Stomach (tissue), 9 donors: Measurements from ENCODE around the gene CFAP46. TPM values are rescaled to one million over a fixed set of nuclear protein-coding genes. Genes with fewer than 3 reads are reported as not detected.

Source experiments
- DNase-seq, 2 donors: peaks; one replicate each; pipeline versions ENCODE4 v3.0.0 to v3.0.0-alpha.2; 2013 to 2019
- H3K27ac ChIP-seq, 5 donors: fragments of 200-600 bp in 4 of 5; sonication (generic) in 4 of 5; one replicate each; pipeline ENCODE4 v1.5.1; 2013 to 2019; ENCODE audit warnings: mild to moderate bottlenecking in 1 of 5, moderate library complexity in 1 of 5
- H3K27me3 ChIP-seq, 3 donors: fragments of 200-600 bp; sonication (generic); one replicate each; pipeline ENCODE4 v1.5.1; 2017 to 2019; ENCODE audit warnings: mixed run types in 1 of 3
- H3K36me3 ChIP-seq, 4 donors: fragments of 200-600 bp; sonication (generic); 1 replicate in 3 of 4; 2 replicates in 1 of 4; pipeline ENCODE4 v1.5.1; 2016 to 2019
- H3K4me1 ChIP-seq, 4 donors: fragments of 200-600 bp; sonication (generic); one replicate each; pipeline ENCODE4 v1.5.1; 2016 to 2019
- H3K4me3 ChIP-seq, 4 donors: fragments of 200-600 bp; sonication (generic) in 3 of 4; one replicate each; pipeline ENCODE4 v1.5.1; 2016 to 2019; ENCODE audit warnings: mild to moderate bottlenecking in 1 of 4
- H3K9me3 ChIP-seq, 4 donors: fragments of 200-600 bp; sonication (generic); one replicate each; pipeline ENCODE4 v1.5.1; 2016 to 2019
- EP300 ChIP-seq: sonication (generic); formaldehyde crosslinking; IDR thresholded peaks from one replicate; pipeline ENCODE4 v1.6.1; 2017; ENCODE audit warnings: antibody characterized with exemption
- POLR2A ChIP-seq, 4 donors: fragments of 450-650 bp; IDR thresholded peaks; one replicate each; pipeline ENCODE4 v1.6.1; 2016; ENCODE audit warnings: antibody characterized with exemption in 4 of 4, control low read depth in 2 of 4, mild to moderate bottlenecking in 1 of 4, moderate library complexity in 1 of 4
- POLR2AphosphoS5 ChIP-seq, 3 donors: sonication (generic); formaldehyde crosslinking; IDR thresholded peaks; one replicate each; pipeline ENCODE4 v1.6.1; 2016; ENCODE audit warnings: antibody characterized with exemption in 3 of 3
- WGBS, 5 donors: extraction: QIAGEN DNeasy Blood & Tissue Kit in 3 of 5; methylation state at CpG; one replicate each; pipeline versions ENCODE4 v1.1.5 to v1.1.7; 2013 to 2018; 5-methylcytosine and 5-hydroxymethylcytosine counted together
- intact Hi-C: fragments of 100-400 bp; cut with DNase I; formaldehyde crosslinking; loops from one replicate; pipeline ENCODE4 v1.15.1; 2023; ENCODE audit warnings: low total_unique reads
- polyA plus RNA-seq, 3 donors: library from polyadenylated mRNA; stranded (reverse); fragments of 200-250 nt; gene quantifications; one replicate each; pipeline ENCODE4 v1.2.3, GENCODE V29; 2013
- total RNA-seq, 5 donors: library from RNA; depleted of rRNA; stranded (reverse); fragments of >200 nt; gene quantifications; one replicate each; pipeline versions ENCODE4 v1.1.0 to v1.2.3, GENCODE V29; 2014 to 2016
- TF ChIP-seq, protein P1 (sequence below), 7 experiments: fragments of 450-650 bp in 4 of 7; fragments of 200-600 bp in 3 of 7; sonication (generic) in 3 of 7; IDR thresholded peaks; one replicate each; pipeline ENCODE4 v1.5.1; 2016 to 2019; ENCODE audit warnings: antibody characterized with exemption in 7 of 7, control low read depth in 2 of 7, mild to moderate bottlenecking in 1 of 7
- donor health status: healthy with polysubstance abuse.
- donor health status: Bipolar disorder and iron deficiency.
- donor health status: healthy.

The CFAP46 gene
- total and polyA plus RNA-seq, 8 donors, result under 0.01 to 5.8 (median 1.8) TPM; not detected in 1

DNA sequence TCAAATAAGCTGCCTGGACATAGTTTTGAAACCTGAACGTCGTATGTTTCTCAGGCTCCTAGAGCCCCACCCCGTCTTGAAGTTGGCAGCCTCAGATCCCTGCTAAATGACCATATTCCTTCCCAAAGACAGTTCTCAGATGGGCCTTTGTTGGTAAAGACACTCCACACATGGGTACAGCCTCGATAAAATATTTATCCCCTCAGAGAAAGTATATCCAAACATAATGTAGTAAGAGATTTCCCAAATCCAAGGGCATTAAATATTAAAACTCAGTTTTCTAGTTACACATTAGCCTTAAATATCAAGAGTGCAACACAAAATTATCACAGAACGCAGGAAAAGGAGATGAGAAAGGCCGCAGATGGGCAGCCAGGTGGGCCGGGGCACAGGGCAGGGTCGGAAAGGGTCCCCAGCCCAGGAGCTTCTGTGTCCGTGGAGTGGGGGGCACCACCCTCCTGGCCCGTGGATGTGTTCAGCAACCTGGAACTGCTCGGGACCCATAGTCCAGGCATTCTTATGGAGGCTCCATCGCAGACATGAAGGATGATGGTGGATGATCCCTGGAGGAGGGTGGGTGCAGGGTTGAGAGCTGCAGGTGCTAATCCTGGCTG, 1.5 kb upstream of the CFAP46 start:
- peaks cover 3 to 81% (median 34%) of the 10 kb centered on the region in 3 donors for H3K27me3 ChIP-seq
- intact Hi-C loops, result no loop called here
- H3K27ac ChIP-seq, result no peak overlapping the region
- no peak for TF ChIP-seq POLR2AphosphoS5 (IDR thresholded peaks at IDR 0.05)
- TF ChIP-seq POLR2A (IDR thresholded peaks at IDR 0.05), result no peak
- TF ChIP-seq, protein P1, sequence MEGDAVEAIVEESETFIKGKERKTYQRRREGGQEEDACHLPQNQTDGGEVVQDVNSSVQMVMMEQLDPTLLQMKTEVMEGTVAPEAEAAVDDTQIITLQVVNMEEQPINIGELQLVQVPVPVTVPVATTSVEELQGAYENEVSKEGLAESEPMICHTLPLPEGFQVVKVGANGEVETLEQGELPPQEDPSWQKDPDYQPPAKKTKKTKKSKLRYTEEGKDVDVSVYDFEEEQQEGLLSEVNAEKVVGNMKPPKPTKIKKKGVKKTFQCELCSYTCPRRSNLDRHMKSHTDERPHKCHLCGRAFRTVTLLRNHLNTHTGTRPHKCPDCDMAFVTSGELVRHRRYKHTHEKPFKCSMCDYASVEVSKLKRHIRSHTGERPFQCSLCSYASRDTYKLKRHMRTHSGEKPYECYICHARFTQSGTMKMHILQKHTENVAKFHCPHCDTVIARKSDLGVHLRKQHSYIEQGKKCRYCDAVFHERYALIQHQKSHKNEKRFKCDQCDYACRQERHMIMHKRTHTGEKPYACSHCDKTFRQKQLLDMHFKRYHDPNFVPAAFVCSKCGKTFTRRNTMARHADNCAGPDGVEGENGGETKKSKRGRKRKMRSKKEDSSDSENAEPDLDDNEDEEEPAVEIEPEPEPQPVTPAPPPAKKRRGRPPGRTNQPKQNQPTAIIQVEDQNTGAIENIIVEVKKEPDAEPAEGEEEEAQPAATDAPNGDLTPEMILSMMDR (IDR thresholded peaks at IDR 0.05), result no peak
- TF ChIP-seq EP300, result no peak
- no peaks in the 10 kb centered on the region for H3K36me3 ChIP-seq
- no peaks in the 10 kb centered on the region for H3K9me3 ChIP-seq
- no peak for DNase-seq
- H3K4me3 ChIP-seq, result no peak overlapping the region
- 72 to 77% (median 76%) methylated on average over 12 of the region's 12 CpGs for WGBS, 5 donors
- H3K4me1 ChIP-seq, result peaks cover 6 to 19% (median 18%) of the 10 kb centered on the region in 4 donors

DNA sequence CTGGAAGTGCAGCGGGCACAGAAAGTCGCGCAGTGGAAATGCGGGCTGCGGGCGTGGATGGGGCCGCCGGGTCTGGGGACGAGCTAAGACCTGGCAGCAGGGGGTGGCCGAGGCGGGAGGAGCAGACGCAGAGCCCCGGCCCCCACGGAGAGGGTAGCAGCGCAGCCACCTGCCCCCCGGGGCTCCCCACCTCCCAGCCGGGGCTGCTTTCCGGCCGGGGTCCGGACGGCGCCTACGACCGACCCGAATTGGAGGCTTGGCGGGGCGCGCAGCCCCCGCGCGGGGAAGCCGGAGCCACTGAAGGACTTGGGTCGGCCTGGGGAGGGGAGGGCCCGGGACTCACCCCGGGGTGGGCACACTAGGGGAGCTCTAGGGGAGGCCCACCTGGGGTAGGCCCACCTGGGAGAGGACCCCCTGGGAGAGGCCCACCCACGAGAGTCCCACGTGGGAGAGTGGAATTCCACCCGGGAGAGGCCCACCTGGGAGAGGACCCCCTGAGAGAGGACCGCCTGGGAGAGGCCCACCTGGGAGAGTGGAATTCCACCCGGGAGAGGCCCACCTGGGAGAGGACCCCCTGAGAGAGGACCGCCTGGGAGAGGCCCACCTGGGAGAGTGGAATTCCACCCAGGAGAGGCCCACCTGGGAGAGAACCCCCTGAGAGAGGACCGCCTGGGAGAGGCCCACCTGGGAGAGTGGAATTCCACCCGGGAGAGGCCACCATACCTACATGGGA, 854 bp upstream of the CFAP46 start:
- H3K9me3 ChIP-seq, result no peaks in the 10 kb centered on the region
- H3K4me1 ChIP-seq, result peaks cover 6 to 19% (median 18%) of the 10 kb centered on the region in 4 donors
- peak overlapping the region; percentile 42 to 70 (median 56) for H3K4me3 ChIP-seq
- intact Hi-C loops, result no loop called here
- no peak overlapping the region for H3K27ac ChIP-seq
- H3K36me3 ChIP-seq, result no peaks in the 10 kb centered on the region
- WGBS, 5 donors, result 22 to 48% (median 34%) methylated on average over 24 to 43 of the region's 43 CpGs
- no peak for TF ChIP-seq EP300
- TF ChIP-seq, protein P1 (IDR thresholded peaks at IDR 0.05), result no peak
- TF ChIP-seq POLR2AphosphoS5 (IDR thresholded peaks at IDR 0.05), result no peak
- no peak for TF ChIP-seq POLR2A (IDR thresholded peaks at IDR 0.05)
- no peak for DNase-seq
- peaks cover 3 to 81% (median 34%) of the 10 kb centered on the region in 3 donors for H3K27me3 ChIP-seq

GRCh38 chr10:132941640-132942051, 724 bp downstream of the CFAP46 start:
- no peak for DNase-seq
- WGBS, 5 donors, result 52 to 72% (median 57%) methylated on average over 8 to 11 of the region's 11 CpGs
- intact Hi-C loops, result no loop called here
- Histone ChIP-seq H3K9me3 (no peaks in the 10 kb centered on the region), H3K27ac (no peak overlapping the region), H3K36me3 (no peaks in the 10 kb centered on the region), H3K27me3 (peaks cover 3 to 80% (median 34%) of the 10 kb centered on the region in 3 donors), H3K4me1 (peaks cover 6 to 19% (median 18%) of the 10 kb centered on the region in 4 donors), H3K4me3 (peak overlapping the region; percentile 42 to 70 (median 56))
- TF ChIP-seq, protein P1 (IDR thresholded peaks at IDR 0.05), result no peak
- TF ChIP-seq POLR2A (IDR thresholded peaks at IDR 0.05) (no peak), POLR2AphosphoS5 (IDR thresholded peaks at IDR 0.05) (no peak), EP300 (no peak)

- intact Hi-C loops, result no loop called here
- H3K27me3 ChIP-seq, result peaks cover 3 to 76% (median 34%) of the 10 kb centered on the region in 3 donors
Observed at GRCh38 chr10:132940791-132941465, 1.4 kb downstream of the CFAP46 start.

More at GRCh38 chr10:132940791-132941465, 1.4 kb downstream of the CFAP46 start:
- H3K36me3 ChIP-seq, result no peaks in the 10 kb centered on the region
- H3K4me3 ChIP-seq, result no peak overlapping the region
- WGBS, 5 donors, result 79 to 89% (median 86%) methylated on average over 19 to 28 of the region's 28 CpGs
- H3K9me3 ChIP-seq, result no peaks in the 10 kb centered on the region
- H3K4me1 ChIP-seq, result peaks cover 6 to 19% (median 18%) of the 10 kb centered on the region in 4 donors
- TF ChIP-seq, protein P1 (IDR thresholded peaks at IDR 0.05), result no peak
- no peak for TF ChIP-seq EP300
- TF ChIP-seq POLR2A (IDR thresholded peaks at IDR 0.05), result no peak
- TF ChIP-seq POLR2AphosphoS5 (IDR thresholded peaks at IDR 0.05), result no peak
- no peak for DNase-seq
- H3K27ac ChIP-seq, result no peak overlapping the region
